RWPE1 (cell line): ENCODE results near the gene HAS3.

Source experiments
- CTCF ChIA-PET: fragments of 350-600 bp; sonication (Branson Sonifier 250); formaldehyde crosslinking; extraction: SDS; loops from one replicate; lab custom pipeline; 2021; lab: Yijun Ruan, JAX
- POLR2A ChIA-PET: fragments of 400-600 bp; formaldehyde crosslinking; extraction: SDS; loops from one replicate; lab custom pipeline; 2020; ENCODE audit warnings: antibody characterized with exemption; ENCODE audit not compliant: low non-redundant PET; lab: Yijun Ruan, JAX
- DNase-seq: peaks from one replicate; pipeline ENCODE4 v3.0.0; 2012; ENCODE audit warnings: low spot score
- H3K27ac ChIP-seq: fragments of 450-650 bp; 2 replicates; pipeline ENCODE4 v1.5.1; 2017
- CTCF ChIP-seq: fragments of 450-650 bp; conservative IDR thresholded peaks from 2 replicates; pipeline ENCODE4 v1.5.1; 2017; ENCODE audit warnings: low read depth, mild to moderate bottlenecking

The HAS3 gene

GRCh38 chr16:69166946-69167930, 61.8 kb downstream of the HAS3 start:
- no peak for DNase-seq
- POLR2A ChIA-PET, result no interaction called here
- no peak for TF ChIP-seq CTCF
- no peak overlapping the region for H3K27ac ChIP-seq
- CTCF ChIA-PET, result interaction anchor here (1.3 to 2.1 kb wide), 2 partner anchors 10 to 17 kb away, joined by 4 to 11 read pairs; no protein-coding TSS in a partner anchor
